Brain microvascular endothelial cell (primary cell): ENCODE results near the gene SUMO4.

ENCODE experiments used
- DNase-seq: peaks from one replicate; pipeline ENCODE4 v3.0.0-alpha.2; 2020
- H3K27ac ChIP-seq: fragments of 250-450 bp; sonication (Bioruptor Pico); 2 replicates; pipeline ENCODE4 v1.5.1; 2020; ENCODE audit warnings: mild to moderate bottlenecking, moderate library complexity
- H3K27me3 ChIP-seq: fragments of 250-450 bp; sonication (Bioruptor Pico); replicated peaks from 2 replicates; pipeline ENCODE4 v1.5.1; 2020; ENCODE audit warnings: mild to moderate bottlenecking
- H3K36me3 ChIP-seq: fragments of 250-450 bp; sonication (Bioruptor Pico); replicated peaks from 2 replicates; pipeline ENCODE4 v1.5.1; 2020; ENCODE audit warnings: mild to moderate bottlenecking
- H3K4me3 ChIP-seq: 2 replicates; pipeline ENCODE4 v1.5.1; 2011; ENCODE audit warnings: low read depth, mild to moderate bottlenecking, control low read depth, low read length, moderate library complexity
- CTCF ChIP-seq: IDR thresholded peaks from 2 replicates; pipeline ENCODE4 v1.5.1; 2011; ENCODE audit warnings: low read depth, mild to moderate bottlenecking, moderate library complexity, low read length, control low read depth, inconsistent platforms; ENCODE audit errors: missing control alignments
- in situ Hi-C: cut with HindIII; loops from 2 replicates; pipeline ENCODE4 v1.10.0; 2017; ENCODE audit warnings: low sequenced_read_pairs, low pct_ligation_motif_present

The SUMO4 gene

GRCh38 chr6:149368065-149368464 is 32.0 kb upstream of the SUMO4 start:
- H3K4me3 ChIP-seq, result no peak overlapping the region
- no peak for TF ChIP-seq CTCF
- in situ Hi-C loops, result no loop called here
- DNase-seq, result no peak
- H3K27ac ChIP-seq, result no peak overlapping the region
- H3K36me3 ChIP-seq, result no peaks in the 10 kb centered on the region
- no peaks in the 10 kb centered on the region for H3K27me3 ChIP-seq

- no peaks in the 10 kb centered on the region for H3K36me3 ChIP-seq
- no peak overlapping the region for H3K27ac ChIP-seq
- TF ChIP-seq CTCF, result no peak
- no peaks in the 10 kb centered on the region for H3K27me3 ChIP-seq
- in situ Hi-C loops, result no loop called here
- no peak for DNase-seq
- no peak overlapping the region for H3K4me3 ChIP-seq
Measured at GRCh38 chr6:149371154-149371553, 28.9 kb upstream of the SUMO4 start.

GRCh38 chr6:149372062-149372461 is 28.0 kb upstream of the SUMO4 start:
- Histone ChIP-seq H3K36me3 (no peaks in the 10 kb centered on the region), H3K4me3 (no peak overlapping the region), H3K27ac (no peak overlapping the region), H3K27me3 (no peaks in the 10 kb centered on the region)
- DNase-seq, result no peak
- TF ChIP-seq CTCF, result no peak
- in situ Hi-C loops, result no loop called here

- no peak overlapping the region for H3K27ac ChIP-seq
- in situ Hi-C loops, result no loop called here
- no peak for TF ChIP-seq CTCF
Measured at GRCh38 chr6:149373511-149373910, 26.6 kb upstream of the SUMO4 start.

GRCh38 chr6:149379977-149380376 is 20.1 kb upstream of the SUMO4 start:
- Histone ChIP-seq H3K4me3 (no peak overlapping the region), H3K36me3 (peaks cover 24% of the 10 kb centered on the region), H3K27me3 (no peaks in the 10 kb centered on the region), H3K27ac (no peak overlapping the region)
- no peak for TF ChIP-seq CTCF
- DNase-seq, result no peak
- in situ Hi-C loops, result no loop called here

More at GRCh38 chr6:149373511-149373910, 26.6 kb upstream of the SUMO4 start:
- no peaks in the 10 kb centered on the region for H3K27me3 ChIP-seq
- no peak for DNase-seq
- H3K36me3 ChIP-seq, result peaks cover 6% of the 10 kb centered on the region
- H3K4me3 ChIP-seq, result no peak overlapping the region

GRCh38 chr6:149380523-149380922 is 19.5 kb upstream of the SUMO4 start:
- TF ChIP-seq CTCF, result no peak
- no peak overlapping the region for H3K27ac ChIP-seq
- no peaks in the 10 kb centered on the region for H3K27me3 ChIP-seq
- in situ Hi-C loops, result no loop called here
- peaks cover 24% of the 10 kb centered on the region for H3K36me3 ChIP-seq
- no peak for DNase-seq
- H3K4me3 ChIP-seq, result no peak overlapping the region
